Small intestine (tissue), 7 donors: Measurements from ENCODE around the gene TAF4B. TPM values are rescaled to one million over a fixed set of nuclear protein-coding genes. Genes with fewer than 3 reads are reported as not detected.
A peak's percentile ranks its signal among the peaks of the same experiment; 100 is the strongest.
"Not testable (repeated sequence)": the region's sequence is repeated elsewhere in the genome, so short reads cannot be mapped to it uniquely, and the experiment has no call there.

Experiments
- DNase-seq, 2 donors: peaks; one replicate each; pipeline versions ENCODE4 v3.0.0 to v3.0.0-alpha.2; 2013
- FAIRE-seq: peaks from 2 replicates; lab custom pipeline; 2012; peaks lifted over from hg19 to GRCh38; lab: Jason Lieb, UNC
- H3K27ac ChIP-seq, 3 donors: one replicate each; pipeline ENCODE4 v1.5.1; 2013; ENCODE audit warnings: low read length in 2 of 3, mild to moderate bottlenecking in 2 of 3, control low read depth in 1 of 3, inconsistent platforms in 1 of 3, low read depth in 1 of 3, moderate library complexity in 1 of 3
- H3K27me3 ChIP-seq, 3 donors: one replicate each; pipeline ENCODE4 v1.6.1; 2013; ENCODE audit warnings: low read length in 3 of 3, inconsistent platforms in 1 of 3; ENCODE audit not compliant: control insufficient read depth in 3 of 3, insufficient read depth in 3 of 3
- H3K36me3 ChIP-seq, 3 donors: one replicate each; pipeline ENCODE4 v1.6.1; 2013; ENCODE audit warnings: low read length in 3 of 3, inconsistent platforms in 1 of 3, low read depth in 1 of 3, mild to moderate bottlenecking in 1 of 3, moderate library complexity in 1 of 3; ENCODE audit not compliant: control insufficient read depth in 3 of 3, insufficient read depth in 2 of 3
- H3K4me1 ChIP-seq, 3 donors: one replicate each; pipeline ENCODE4 v1.6.1; 2013; ENCODE audit warnings: low read length in 2 of 3, inconsistent platforms in 1 of 3, low read depth in 1 of 3, mild to moderate bottlenecking in 1 of 3, moderate library complexity in 1 of 3; ENCODE audit not compliant: control insufficient read depth in 3 of 3, insufficient read depth in 2 of 3
- H3K4me3 ChIP-seq, 3 donors: one replicate each; pipeline ENCODE4 v1.5.1; 2013; ENCODE audit warnings: low read length in 3 of 3, control low read depth in 1 of 3, inconsistent platforms in 1 of 3, low read depth in 1 of 3, mild to moderate bottlenecking in 1 of 3, moderate library complexity in 1 of 3
- H3K9me3 ChIP-seq, 2 donors: one replicate each; pipeline ENCODE4 v1.6.1; 2013; ENCODE audit warnings: low read depth in 1 of 2, low read length in 1 of 2; ENCODE audit not compliant: control insufficient read depth in 2 of 2, insufficient read depth in 1 of 2
- WGBS, 3 donors: extraction: QIAGEN DNeasy Blood & Tissue Kit; methylation state at CpG; one replicate each; pipeline ENCODE4 v1.1.7; 2013; 5-methylcytosine and 5-hydroxymethylcytosine counted together
- polyA plus RNA-seq, 4 donors: library from polyadenylated mRNA; stranded (reverse) in 3 of 4; unstranded in 1 of 4; fragments of 200-250 nt in 3 of 4; fragments of 120-200 nt in 1 of 4; gene quantifications; one replicate each; pipeline versions ENCODE4 v1.2.1 to v1.2.3, GENCODE V29; 2013
- donor health status: healthy with polysubstance abuse.
- donor health status: control.
- donor health status: control.
- donor health status: Bipolar disorder and iron deficiency.
- donor health status: healthy.

Gene TAF4B
- polyA plus RNA-seq, 4 donors = 0.22 to 3.4 (median 1.7) TPM

- H3K36me3 ChIP-seq = no peaks in the 10 kb centered on the region
- H3K9me3 ChIP-seq = peaks cover 0 to 2% of the 10 kb centered on the region in 2 donors
- no peaks in the 10 kb centered on the region for H3K27me3 ChIP-seq
- H3K4me3 ChIP-seq = no peak overlapping the region
- no peak overlapping the region for H3K27ac ChIP-seq
- FAIRE-seq = no peak
- WGBS, 3 donors = 63 to 83% (median 71%) methylated on average over 3 of the region's 3 CpGs
- H3K4me1 ChIP-seq = no peaks in the 10 kb centered on the region
- no peak for DNase-seq
These were observed 75.4 kb downstream of the TAF4B start for GRCh38 chr18:26301681-26302080.

- H3K4me3 ChIP-seq, FAIRE-seq: not testable (repeated sequence)
- WGBS, 3 donors = 71 to 100% (median 98%) methylated on average over 2 of the region's 2 CpGs
These were observed 77.0 kb downstream of the TAF4B start for GRCh38 chr18:26303222-26303621.

GRCh38 chr18:26304511-26304910 is 78.3 kb downstream of the TAF4B start:
- Histone ChIP-seq H3K4me3 (no peak overlapping the region), H3K27me3 (no peaks in the 10 kb centered on the region), H3K9me3 (no peaks in the 10 kb centered on the region), H3K36me3 (peaks cover 0 to 2% (median 0%) of the 10 kb centered on the region in 3 donors), H3K27ac (no peak overlapping the region), H3K4me1 (no peaks in the 10 kb centered on the region)
- 96 to 97% (median 97%) methylated on average over 1 of the region's 1 CpG for WGBS, 3 donors
- no peak for FAIRE-seq
- no peak for DNase-seq

More at GRCh38 chr18:26303222-26303621, 77.0 kb downstream of the TAF4B start:
- not testable (repeated sequence) for DNase-seq, H3K4me1 ChIP-seq, H3K9me3 ChIP-seq, H3K36me3 ChIP-seq, H3K27ac ChIP-seq, H3K27me3 ChIP-seq

DNA sequence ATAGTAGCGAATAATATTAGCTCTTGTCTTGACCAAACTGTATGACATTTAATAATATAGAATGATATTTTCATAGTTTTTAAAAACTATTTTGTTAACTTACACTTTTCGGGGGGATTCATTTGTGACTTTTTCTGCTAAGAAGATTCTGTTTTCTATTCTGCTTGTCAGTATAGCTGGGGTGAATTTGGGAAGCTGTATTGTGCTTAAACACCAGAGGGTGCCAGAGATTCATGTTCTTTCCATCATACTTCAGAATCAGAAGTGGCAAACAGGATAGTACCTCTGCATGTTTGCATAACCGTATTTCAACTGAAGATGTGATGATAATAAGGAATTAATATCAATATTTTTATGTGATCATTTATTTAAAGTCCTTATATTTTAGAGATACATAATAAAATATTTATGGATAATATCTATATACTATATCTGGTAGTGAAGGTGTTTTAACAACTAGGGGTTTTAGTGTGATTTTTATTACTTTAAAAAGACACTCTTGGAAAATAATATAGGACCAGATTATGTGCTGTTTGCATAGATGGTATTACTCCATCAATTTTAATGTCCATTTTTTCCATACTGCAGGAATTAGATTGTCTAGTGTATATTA is 81.0 kb downstream of the TAF4B start:
- DNase-seq (peak; percentile 19 to 60), FAIRE-seq (peak; percentile 73)
- no peak overlapping the region for H3K4me3 ChIP-seq
- no peak overlapping the region for H3K27ac ChIP-seq
- 52 to 59% (median 54%) methylated on average over 3 of the region's 3 CpGs for WGBS, 3 donors
- H3K27me3 ChIP-seq = no peaks in the 10 kb centered on the region
- no peaks in the 10 kb centered on the region for H3K4me1 ChIP-seq
- no peaks in the 10 kb centered on the region for H3K9me3 ChIP-seq
- peaks cover 0 to 2% (median 0%) of the 10 kb centered on the region in 3 donors for H3K36me3 ChIP-seq

- Histone ChIP-seq H3K27ac (no peak overlapping the region), H3K4me3 (no peak overlapping the region), H3K36me3 (peaks cover 0 to 2% (median 0%) of the 10 kb centered on the region in 3 donors), H3K9me3 (no peaks in the 10 kb centered on the region), H3K27me3 (no peaks in the 10 kb centered on the region), H3K4me1 (no peaks in the 10 kb centered on the region)
- FAIRE-seq (peak; percentile 23), DNase-seq (no peak)
- 64 to 90% (median 88%) methylated on average over 1 of the region's 1 CpG for WGBS, 3 donors
These were observed 83.0 kb downstream of the TAF4B start for GRCh38 chr18:26309281-26309680.

GRCh38 chr18:26312199-26312598 is 86.0 kb downstream of the TAF4B start:
- Histone ChIP-seq H3K27ac (no peak overlapping the region), H3K4me3 (no peak overlapping the region), H3K4me1 (no peaks in the 10 kb centered on the region), H3K36me3 (peaks cover 0 to 2% (median 0%) of the 10 kb centered on the region in 3 donors), H3K9me3 (no peaks in the 10 kb centered on the region), H3K27me3 (no peaks in the 10 kb centered on the region)
- DNase-seq (no peak), FAIRE-seq (no peak)
- WGBS, 3 donors = 84 to 96% (median 93%) methylated on average over 1 of the region's 1 CpG

DNA sequence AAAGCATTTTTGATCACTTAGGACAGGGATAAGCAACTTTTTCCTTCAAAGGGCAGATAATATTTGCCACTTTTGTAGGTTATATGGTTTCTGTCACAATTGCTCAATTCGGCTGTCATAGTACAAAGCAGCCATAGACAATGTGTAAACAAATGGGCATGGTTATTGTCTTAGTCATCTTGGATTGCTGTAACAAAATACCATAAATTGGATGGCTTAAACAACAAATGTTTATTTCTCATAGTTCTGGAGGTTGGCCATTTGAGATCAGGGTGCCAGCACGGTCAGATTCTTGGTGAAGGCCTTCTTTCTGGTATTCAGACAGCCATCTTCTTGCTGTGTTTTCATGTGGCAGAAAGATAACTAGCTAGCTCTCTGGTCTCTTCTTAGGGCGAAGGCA is 91.2 kb downstream of the TAF4B start:
- no peaks in the 10 kb centered on the region for H3K36me3 ChIP-seq
- no peak for FAIRE-seq
- H3K4me1 ChIP-seq = no peaks in the 10 kb centered on the region
- WGBS, 3 donors = 94 to 99% (median 97%) methylated on average over 3 of the region's 3 CpGs
- no peak for DNase-seq
- H3K27me3 ChIP-seq = no peaks in the 10 kb centered on the region
- no peaks in the 10 kb centered on the region for H3K9me3 ChIP-seq
- no peak overlapping the region for H3K4me3 ChIP-seq
- no peak overlapping the region for H3K27ac ChIP-seq

- H3K36me3 ChIP-seq = no peaks in the 10 kb centered on the region
- H3K27ac ChIP-seq = no peak overlapping the region
- FAIRE-seq (no peak), DNase-seq (no peak)
- H3K4me3 ChIP-seq = no peak overlapping the region
- H3K4me1 ChIP-seq = no peaks in the 10 kb centered on the region
- H3K9me3 ChIP-seq = no peaks in the 10 kb centered on the region
- no peaks in the 10 kb centered on the region for H3K27me3 ChIP-seq
- 96 to 100% (median 98%) methylated on average over 1 of the region's 1 CpG for WGBS, 3 donors
These were observed 94.4 kb downstream of the TAF4B start for GRCh38 chr18:26320686-26321085.
